HG03571 (cell line): ENCODE measurements around the gene ACOT4.
"Not testable (repeated sequence)": the region's sequence is repeated elsewhere in the genome, so short reads cannot be mapped to it uniquely, and the experiment has no call there.

Source experiments
- ATAC-seq: cut with Tn5 transposase; IDR thresholded peaks from one replicate; pipeline ENCODE4 v1.9.1; 2021; ENCODE audit not compliant: unreplicated experiment

ACOT4 gene

DNA sequence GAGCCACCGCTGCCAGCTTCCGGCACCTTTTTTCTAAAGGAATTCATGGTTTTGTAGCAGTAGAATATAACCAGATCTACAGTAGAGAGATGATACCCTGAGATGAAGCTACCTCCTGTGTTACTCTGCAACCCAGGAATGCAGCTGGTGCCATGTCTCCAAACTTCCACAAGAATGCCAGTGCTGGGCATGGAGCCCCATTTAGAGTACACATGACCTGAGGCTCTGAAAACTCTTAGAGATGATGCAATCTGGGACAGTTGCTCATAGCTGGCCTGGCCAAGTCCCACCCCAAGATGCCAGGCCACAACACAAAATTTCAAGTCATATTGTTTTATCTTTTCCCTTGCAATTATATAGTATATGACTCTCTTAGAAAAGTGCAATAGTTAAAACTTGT, 14.5 kb upstream of the ACOT4 start:
- ATAC-seq: not testable (repeated sequence)

DNA sequence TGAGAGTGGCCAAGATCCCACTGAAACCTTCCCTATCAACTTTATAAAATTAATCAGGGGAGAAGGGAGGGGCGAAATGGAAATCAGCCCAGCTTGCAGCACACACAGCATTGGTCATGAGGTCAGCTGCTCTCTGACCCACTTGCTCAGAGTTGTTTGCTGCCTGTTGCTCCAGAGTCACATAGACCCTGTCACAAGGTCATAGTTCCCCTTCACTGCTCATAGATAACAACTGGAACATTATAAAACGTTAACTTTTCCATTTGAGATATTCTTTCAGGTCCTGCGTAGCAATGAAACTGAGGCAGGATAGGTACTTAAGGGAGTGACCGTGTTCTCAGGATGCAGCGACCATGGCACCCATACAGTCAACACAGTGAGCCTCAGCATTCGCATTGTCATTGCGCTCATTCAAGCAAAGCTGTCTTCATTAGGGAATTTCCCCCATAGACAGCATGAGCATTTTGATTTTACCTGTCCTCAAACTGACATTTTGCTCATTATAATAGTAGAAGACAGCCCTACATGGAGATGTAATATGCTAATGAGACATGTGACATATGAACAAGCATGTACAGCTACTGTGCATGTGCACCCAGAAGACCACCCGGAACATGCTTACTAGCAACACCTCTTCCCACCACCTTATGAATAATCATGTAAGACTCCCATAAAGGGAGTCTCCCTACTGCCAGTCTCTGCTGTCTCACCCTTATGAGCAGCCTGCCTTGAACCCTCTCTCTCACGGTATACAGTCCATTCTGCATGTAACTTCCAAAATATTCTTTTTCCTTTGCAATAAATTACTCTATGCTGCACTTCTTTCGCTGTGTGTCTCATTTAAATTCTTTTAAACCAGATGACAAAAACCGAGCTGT, 9.3 kb upstream of the ACOT4 start:
- ATAC-seq: not testable (repeated sequence)

DNA sequence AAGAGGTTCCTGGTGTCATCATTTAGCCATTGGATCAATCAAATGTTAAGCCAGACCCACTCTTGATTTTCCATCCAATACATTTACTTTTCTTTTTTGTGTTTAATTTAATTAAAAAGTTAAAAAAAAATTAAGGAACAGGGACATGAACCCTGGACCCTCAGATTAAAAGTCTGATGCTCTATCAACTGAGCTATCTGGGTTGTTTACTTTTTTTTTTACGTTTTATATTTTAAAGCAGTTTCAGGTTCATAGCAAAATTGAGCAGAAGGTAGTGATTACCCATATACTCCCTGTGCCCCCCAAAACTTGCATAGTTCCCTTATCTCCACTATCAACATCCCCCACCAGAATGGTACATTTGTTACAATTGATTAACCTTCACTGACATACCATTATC, 3.0 kb upstream of the ACOT4 start:
- no peak for ATAC-seq

DNA sequence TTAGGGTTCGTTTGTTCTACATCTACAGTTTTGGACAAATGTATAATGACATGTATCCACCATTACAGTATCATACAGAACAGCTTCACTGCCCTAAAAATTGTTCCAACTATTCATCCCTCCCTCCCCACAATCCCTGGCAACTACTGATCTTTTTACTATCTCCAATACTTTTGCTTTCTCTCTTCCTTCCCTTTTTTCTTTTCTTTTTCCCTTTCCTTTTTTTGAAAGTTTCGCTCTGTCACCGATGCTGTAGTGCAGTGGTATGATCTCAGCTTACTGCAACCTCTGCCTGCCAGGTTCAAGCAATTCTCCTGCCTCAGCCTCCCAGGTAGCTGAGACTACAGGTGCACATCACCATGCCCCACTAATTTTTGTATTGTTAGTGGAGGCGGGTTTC, 2.6 kb upstream of the ACOT4 start:
- ATAC-seq: no peak

DNA sequence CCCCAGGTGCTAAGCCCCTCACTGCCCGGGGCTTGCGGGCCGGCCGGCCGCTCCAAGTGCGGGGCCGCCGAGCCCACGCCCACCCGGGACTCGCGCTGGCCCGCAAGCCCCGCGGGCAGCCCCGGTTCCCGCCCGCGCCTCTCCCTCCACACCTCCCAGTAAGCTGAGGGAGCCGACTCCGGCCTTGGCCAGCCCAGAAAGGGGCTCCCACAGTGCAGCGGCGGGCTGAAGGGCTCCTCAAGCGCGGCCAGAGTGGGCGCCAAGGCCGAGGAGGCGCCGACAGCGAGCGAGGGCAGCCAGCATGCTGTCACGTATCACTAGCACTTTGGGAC, 1.0 kb upstream of the ACOT4 start:
- not testable (repeated sequence) for ATAC-seq

DNA sequence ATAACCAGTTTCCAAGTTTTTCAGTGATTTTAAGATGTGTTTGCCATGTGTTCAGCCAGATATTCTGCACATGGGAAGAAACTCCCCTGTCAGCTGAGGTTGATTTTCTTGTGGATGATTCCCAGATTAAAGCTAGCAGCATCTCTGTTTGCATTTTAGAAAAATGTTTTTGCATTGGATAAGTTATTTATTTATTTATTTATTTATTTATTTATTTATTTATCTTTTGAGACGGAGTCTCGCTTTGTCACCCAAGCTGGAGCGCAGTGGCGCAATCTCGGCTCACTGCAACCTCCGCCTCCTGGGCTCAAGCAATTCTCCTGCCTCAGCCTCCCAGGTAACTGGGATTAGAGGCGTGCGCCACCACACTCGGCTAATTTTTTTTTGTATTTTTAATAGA, 2.8 kb downstream of the ACOT4 start:
- no peak for ATAC-seq

DNA sequence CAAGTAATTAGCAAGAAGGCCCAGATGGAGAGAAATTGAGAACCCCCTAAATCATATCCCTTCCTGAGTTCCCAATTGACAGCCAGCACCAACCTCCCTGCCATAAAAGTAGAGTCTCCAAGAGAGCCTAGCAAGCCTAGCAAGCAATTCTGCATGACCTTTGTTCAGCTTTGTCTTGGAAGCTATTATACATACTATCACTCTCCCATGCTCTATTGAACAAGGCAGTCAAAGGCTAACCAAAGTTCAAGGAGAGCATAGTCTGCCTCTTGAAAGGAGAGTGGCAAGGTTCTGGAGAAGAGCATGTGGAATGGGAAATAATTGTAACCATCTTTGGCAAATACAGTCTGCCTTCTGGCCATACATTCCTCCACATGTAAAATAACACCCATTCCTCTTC, 7.8 kb downstream of the ACOT4 start:
- no peak for ATAC-seq

DNA sequence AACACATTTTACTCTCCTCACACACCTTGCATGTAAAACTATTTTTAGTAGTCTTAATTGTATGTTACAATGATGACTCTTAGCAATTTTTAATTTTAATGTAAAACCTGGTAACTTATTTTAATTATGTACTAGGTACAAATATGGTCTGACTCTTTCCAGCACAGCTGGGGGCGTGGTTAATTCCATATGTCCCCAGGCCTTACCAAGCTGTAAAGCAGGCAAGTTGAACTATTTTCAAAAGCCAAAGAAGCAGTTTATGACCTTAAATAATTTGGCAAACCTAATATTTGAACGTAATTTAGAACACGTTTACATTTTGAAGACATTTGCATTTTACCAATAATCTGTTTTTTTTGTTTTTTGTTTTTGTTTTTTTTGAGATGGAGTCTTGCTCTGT, 11.3 kb downstream of the ACOT4 start:
- ATAC-seq: no peak

DNA sequence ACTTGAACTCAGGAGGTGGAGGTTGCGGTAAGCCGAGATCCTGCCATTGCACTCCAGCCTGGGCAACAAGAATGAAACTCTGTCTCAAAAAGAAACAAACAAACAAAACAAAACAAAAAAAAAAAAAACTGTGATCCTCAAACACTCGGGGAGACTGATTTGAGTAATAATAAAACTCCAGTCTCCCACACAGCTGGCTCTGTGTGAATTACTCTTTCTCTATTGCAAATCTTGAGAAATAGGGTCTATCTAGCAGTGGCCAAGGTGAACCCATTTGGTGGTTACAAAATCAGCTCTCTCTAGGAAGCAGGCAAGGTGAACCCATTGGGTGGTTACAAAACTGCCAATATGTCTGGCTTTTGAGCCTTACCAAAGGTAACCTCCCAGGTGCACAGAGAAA, 14.6 kb downstream of the ACOT4 start:
- no peak for ATAC-seq

DNA sequence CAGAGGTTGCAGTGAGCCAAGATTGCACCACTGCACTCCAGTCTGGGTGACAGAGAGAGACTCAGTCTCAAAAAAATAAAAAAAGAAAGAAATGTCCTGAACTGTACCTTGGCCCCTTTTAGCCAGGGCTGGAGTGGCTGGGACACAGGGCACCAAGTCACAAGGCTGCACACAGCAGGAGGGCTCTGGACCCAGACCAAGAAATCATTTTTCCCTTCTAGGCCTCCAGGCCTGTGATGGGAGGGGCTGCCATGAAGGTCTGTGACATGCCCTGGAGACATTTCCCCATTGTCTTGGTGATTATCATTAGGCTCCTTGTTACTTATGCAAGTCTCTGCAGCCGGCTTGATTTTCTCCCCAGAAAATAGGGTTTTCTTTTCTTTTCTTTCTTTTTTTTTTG, 15.6 kb downstream of the ACOT4 start:
- ATAC-seq: no peak

DNA sequence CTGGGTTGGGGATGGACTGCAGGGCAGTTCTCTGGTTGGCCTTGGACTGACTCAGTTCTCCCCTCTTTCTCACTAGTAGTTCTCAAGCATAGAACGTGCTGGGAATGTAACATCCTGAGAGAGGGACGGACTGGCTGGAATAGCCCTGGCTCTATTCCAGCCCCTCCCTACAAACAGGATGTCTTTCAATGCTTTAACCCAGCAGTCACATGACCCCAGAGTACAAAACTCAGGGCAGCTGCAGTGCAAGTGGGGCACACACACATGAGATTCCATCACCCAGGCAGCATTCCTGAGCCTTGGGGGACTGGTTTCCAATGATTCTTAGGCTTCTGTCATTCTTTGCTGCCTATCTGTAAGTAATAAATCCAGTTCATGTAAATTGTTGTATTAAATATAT, 19.0 kb downstream of the ACOT4 start:
- no peak for ATAC-seq

DNA sequence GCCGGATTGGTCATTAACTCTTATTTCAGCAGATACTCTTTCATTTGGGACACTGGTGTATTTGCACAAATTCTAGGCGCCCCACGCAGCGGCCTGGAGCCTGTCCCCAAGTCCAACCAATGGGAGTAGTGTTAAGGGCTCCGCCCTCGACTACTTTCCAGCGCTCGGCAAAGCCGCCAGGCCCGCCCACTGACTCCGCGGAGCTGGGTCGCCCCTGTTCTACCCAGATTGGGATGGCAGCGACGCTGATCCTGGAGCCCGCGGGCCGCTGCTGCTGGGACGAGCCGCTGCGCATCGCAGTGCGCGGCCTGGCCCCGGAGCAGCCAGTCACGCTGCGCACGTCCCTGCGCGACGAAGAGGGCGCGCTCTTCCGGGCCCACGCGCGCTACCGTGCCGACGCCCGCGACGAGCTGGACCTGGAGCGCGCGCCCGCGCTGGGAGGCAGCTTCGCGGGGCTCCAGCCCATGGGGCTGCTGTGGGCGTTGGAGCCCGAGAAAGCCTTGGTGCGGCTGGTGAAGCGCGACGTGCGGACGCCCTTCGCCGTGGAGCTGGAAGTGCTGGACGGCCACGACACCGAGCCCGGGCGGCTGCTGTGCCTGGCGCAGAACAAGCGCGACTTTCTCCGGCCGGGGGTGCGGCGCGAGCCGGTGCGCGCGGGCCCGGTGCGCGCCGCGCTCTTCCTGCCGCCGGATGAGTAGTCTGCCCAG, 20.8 kb downstream of the ACOT4 start, which contains the start of gene ACOT6:
Gene ACOT6 (plus strand): TSS at position 179 of the 707 bp plus-strand sequence. CDS start 55 bp downstream, at position 234.
- peak; percentile 70 for ATAC-seq

DNA sequence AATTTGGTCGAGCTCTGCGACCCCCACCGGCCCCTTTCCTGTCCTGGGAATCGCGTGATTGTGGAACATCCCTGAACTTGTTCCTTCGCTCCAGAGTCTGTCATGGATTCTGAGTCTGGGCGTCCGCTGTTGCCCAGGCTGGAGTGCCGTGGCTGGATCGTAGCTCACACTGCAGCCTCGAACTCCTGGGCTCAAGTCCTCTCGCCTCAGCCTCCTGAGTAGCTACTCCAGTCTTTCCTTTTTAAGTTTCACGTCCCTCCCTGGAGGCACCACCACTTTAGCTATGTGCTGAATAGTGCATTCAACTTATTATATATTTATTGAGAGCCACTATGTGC, 21.3 kb downstream of the ACOT4 start:
- no peak for ATAC-seq

DNA sequence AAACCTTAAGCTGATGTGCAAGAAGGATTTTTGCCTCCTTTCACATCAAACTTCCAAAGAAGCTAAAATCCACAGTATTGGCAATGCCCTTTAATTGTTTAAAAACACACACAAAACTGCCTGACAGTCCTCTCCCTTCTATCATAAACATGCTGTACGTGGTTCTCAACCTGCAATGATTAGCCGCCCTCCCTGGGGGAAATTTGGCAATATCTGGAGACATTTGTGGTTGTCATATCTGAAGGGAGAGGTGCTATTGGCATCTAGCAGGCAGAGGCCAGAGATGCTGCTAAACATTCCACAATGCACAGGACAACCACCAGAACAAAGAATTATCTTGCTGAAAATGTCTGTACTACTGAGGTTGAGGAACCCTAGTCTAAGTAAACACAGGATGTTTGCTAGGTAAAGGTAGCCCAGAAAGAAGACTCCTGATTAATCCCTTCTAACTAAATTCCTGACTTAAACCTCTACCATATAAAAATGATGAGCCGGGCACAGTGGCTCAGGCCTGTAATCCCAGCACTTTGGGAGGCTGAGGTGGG, 21.8 kb downstream of the ACOT4 start:
- no peak for ATAC-seq

DNA sequence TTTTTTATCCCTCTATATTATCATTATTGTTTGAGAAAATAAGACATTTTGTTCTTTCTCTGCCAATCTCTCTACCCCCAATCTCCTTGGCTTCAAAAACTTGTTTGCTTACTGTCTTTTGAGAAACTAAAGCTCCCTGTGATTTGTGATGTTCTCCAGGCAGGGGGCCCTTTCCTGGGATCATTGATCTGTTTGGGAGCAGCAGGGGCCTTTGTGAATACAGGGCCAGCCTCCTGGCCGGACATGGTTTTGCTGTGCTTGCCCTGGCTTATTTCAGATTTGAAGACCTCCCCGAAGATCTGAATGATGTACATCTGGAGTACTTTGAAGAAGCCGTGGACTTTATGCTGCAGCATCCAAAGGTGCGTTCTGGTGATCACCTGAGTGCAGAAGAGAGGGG, 25.2 kb downstream of the ACOT4 start:
- no peak for ATAC-seq

DNA sequence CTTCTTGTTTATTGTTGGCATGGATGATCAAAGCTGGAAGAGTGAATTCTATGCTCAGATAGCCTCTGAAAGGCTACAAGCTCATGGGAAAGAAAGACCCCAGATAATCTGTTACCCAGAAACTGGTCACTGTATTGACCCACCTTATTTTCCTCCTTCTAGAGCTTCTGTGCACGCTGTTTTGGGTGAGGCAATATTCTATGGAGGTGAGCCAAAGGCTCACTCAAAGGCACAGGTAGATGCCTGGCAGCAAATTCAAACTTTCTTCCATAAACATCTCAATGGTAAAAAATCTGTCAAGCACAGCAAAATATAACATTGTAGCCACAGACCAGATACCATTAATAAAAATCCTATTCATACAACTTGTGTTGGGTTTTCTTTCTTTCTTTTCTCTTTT, 27.9 kb downstream of the ACOT4 start:
- no peak for ATAC-seq

DNA sequence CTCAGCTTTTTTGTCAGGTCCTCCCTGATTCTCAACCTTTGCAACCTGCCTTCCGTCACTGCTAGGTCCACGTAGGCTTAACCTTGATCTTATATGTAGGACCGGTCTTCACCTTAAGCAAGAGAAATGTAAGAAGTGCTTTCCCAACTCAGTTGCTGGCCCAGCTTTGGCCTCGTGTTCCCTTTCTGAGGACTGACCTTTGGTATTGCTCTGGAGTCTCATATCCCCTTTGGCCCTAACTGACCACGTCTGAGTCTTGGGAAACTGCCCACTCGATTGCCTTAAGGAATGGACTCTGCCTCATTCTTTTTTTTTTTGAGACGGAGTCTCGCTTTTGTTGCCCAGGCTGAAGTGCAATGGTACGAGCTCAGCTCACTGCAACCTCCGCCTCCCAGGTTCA, 28.6 kb downstream of the ACOT4 start:
- no peak for ATAC-seq

DNA sequence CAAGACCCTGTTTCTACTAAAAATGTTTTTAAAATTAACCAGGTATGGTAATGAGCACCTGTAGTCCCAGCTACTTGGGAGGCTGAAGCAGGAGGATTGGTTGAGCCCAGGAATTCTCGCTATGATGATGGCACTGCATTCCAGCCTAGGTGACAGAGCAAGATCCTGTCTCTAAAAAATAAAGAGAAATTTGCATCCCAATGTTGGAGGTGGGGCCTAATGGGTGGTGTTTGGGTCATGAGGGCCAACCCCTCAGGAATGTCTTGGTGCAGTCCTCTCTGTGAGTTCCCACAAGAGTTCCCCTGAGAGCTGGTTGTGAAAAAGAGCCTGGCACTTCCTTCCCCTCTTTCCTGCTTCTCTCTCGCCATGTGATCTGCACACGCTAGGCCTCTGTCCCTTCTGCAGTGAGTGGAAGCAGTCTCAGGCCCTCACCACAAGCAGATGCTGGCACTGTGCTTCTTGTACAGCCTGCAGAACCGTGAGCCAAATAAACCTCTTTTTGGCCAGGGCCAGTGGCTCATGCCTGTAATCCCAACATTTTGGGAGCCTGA, 31.9 kb downstream of the ACOT4 start:
- ATAC-seq: no peak

DNA sequence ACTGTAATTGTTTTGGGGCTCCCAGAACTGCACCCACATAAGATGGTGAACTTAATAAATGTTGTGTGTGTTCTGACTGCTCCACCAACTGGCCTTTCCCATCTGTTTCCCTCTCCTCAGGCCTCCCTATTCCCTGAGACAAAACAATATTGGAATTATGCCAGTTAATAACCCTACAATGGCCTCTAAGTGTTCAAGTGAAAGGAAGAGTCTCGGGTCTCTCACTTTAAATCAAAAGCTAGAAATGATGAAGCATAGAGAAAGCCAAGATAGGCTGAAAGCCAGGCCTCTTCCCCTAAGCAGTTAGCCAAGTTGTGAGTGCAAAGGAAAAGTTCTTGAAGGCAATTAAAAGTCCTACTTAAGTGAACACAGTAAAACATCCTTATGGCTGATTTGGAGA, 34.0 kb downstream of the ACOT4 start:
- ATAC-seq: no peak

DNA sequence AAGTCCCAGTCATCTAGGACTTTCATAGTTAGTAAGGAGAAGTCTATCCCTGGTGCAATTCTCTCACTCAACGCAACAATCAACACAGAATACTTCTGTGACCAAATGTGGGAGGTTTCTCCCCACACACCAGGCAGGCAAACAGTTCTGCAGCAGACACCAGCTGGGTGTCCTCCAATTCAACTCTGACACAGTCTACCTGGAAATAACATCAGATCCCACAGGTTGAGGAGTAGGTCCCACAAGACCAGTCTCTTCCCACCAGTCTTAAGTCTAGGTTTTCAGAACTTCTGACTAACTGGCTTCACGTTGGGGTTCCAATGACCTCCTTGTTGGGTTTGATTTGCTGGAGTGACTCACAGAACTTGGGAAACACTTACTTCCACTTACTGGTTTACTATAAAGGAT, 35.5 kb downstream of the ACOT4 start:
- no peak for ATAC-seq

DNA sequence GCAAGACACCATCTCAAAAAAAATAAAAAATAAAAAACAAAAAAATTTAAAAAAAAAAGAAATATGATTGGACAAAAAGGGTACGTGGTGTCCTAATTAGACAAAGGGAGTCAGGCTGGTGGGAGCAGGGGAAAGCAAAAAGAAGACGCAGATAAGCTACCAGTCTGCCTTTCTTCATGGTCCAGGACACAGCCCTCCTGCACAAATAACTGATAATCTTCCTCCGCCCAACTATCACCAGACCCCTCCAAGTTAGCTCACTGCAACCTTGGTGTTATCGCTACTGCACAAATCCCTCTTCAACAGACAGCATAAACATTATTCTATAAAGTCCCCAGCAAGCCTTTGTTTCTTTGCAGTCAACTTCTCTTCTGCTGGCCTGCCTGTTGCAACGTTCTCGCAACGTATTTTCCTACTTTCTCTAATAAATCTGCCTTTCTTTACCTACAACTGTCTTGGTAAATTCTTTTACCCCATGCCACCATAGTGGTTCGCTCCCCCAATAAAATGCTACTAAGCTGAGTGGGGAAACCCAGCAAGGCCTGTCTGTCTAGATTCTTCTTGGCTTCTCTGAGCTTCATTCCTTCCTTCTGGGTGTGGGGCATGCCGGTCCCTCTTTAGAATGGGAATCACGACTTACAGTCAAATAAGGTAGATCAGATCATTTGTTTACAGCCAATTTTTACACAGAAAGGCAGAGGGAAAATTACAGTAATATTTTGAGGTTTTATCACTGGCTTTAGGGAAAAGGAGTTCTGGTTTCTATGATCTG, 38.5 kb downstream of the ACOT4 start:
- no peak for ATAC-seq
